ENCODE data around the gene MRPL57.
"Not testable (repeated sequence)": the region's sequence is repeated elsewhere in the genome, so short reads cannot be mapped to it uniquely, and the experiment has no call there.

Gene MRPL57

DNA sequence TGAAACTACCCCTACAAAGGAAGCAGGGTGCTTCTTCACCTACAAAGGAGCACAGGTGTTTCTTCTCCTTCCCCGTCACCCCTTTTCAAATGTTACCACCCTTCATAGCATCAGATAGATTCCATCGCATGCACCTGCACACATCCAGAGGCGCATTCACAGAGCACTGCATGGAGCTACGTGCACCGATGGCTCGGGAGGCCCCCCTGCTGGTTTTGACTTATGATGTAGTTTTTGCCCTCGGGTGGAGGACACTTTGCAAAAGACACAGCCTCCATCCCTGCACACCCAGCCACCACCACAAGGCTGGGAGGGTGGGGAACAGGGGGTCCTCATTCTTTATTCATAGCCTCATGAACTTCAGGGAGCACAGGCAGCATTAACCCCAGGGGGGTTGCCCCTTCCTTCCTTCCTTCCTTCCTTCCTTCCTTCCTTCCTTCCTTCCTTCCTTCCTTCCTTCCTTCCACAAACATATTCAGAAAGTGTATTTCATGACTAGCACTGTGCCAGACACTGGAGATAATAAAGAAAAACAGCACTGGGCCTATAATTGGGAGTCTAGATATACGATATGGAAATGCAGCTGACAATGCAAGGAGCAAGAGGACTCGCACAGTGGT is 21.3 kb downstream of the MRPL57 start:
- DNase-seq: not testable (repeated sequence)

DNA sequence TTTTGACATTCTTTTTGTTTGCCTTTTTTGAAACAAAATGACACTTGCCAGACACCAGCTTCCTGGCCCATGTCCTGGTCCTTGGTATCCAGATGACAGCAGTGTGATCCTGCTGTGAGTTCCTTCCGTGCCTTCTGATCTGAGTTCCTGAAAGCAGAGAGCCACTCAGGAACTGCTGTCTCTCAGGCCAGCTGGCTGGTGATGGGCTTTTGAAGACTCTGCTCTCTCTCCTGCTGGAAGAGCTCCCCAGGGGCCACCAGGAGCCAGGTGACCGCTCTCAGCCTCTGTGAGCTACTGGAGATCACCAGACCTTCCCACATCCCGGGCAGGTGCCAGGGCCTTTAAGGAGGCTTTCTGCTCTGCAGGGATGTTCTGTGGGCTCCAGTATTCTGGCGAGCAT is 21.9 kb downstream of the MRPL57 start:
- DNase-seq: not testable (repeated sequence)

DNA sequence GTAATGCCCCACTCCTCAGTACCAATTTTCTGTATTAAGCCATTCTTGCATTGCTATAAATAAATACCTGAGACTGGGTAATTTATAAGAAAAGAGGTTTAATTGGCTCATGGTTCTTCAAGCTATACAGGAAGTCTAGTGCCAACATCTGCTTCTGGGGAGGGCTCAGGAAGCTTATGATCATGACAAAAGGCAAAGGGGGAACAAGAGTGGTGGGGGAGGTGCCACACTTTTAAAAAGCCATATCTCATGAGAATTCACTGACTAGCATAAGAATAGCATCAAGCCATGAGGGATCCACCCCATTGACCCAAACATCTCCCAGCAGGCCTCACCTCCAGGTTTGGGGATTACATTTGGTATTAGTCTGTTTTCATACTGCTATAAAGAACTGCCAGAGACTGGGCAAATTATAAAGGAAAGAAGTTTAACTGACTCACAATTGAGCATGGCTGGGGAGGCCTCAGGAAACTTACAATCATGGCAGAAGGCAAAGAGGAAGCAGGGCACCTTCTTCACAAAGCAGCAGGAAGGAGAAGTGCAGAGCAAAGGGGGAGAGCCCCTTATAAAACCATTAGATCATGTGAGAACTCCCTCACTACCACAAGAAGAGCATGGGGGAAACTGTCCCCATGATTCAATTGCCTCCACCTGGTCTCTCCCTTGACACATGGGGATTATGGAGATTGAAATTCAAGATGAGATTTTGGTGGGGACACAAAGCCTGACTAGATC is 25.2 kb downstream of the MRPL57 start:
- not testable (repeated sequence) for DNase-seq

GRCh38 chr13:21202767-21203531 is 26.5 kb downstream of the MRPL57 start:
- no peak for DNase-seq

DNA sequence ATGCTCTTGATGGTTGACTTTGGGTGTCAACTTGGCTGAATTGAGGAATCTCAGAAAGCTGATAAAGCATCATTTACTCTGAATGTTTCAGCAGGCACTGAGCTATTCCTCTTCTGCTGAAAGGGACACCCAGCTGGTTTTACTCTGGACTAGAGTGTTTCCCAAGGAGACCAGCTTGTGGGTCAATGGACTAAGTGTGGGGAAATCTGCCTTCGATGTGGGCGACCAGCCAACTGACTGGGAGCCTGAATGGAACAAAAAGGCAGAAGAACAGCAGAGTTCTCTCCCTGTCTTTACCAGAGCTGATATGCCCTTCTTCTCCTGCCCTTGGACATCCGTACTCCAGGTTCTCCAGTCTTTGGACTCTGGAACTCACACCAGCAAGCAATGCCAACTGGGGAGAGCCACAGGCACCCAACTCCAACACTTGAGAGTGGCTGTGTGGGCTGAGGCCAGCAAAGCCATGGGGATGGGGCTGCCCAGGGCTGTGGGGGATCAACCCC is 32.2 kb downstream of the MRPL57 start:
- no peak for DNase-seq

- DNase-seq: no peak
These were observed 35.8 kb downstream of the MRPL57 start for GRCh38 chr13:21212138-21212775.

GRCh38 chr13:21215419-21215818 is 39.0 kb downstream of the MRPL57 start:
- DNase-seq: not testable (repeated sequence)

DNA sequence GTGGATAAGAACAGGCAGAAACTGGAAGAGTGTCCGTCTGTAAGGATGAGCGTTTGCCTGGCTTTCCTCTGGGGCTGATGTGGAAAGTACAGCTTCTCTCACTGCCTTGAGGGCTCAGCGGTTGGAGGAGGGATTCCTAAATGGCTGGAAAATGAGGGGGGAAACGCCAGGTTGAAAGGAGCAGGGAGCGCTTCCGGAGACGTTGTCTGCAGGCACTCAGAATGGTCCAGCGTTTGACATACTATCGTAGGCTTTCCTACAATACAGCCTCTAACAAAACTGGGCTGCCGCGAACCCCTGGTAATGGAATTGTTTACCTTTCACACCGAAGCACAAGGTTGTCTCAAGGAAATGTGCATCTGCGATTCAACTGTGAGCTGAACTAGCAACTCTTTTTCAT is 39.9 kb downstream of the MRPL57 start:
- DNase-seq: no peak

DNA sequence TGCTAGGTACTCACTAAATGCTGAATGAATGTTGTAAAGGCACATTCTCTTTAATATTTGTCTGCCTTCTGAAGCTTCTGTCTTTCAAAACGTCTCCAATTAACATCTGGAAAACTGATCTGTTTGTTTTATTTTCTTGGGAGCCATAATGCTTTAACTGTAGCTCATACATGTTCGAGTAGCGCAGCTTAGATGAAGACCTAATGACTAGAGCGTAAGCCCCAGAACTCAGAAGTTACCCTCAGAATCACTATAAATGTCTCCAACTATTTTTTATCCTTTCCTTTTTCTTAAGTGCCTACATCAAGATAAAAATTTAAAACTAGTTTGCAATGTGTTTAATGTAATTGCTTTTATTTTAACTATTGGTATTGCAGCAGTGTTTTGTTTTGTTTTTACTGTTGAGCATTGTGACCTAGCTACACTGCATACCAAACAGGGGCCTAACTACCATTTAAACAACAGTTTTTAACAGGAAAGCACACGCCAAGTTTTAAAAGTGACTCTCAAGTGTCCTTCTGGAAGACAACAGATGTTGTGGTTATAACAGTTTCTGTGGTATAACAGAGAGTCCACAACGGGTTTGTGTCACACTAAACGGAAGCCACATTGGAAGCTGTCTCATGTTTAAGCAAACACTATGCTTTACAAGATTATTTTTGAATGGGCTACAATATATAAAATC is 42.0 kb downstream of the MRPL57 start:
- no peak for DNase-seq

- no peak for DNase-seq
These were observed 42.6 kb downstream of the MRPL57 start for GRCh38 chr13:21219036-21219381.

DNA sequence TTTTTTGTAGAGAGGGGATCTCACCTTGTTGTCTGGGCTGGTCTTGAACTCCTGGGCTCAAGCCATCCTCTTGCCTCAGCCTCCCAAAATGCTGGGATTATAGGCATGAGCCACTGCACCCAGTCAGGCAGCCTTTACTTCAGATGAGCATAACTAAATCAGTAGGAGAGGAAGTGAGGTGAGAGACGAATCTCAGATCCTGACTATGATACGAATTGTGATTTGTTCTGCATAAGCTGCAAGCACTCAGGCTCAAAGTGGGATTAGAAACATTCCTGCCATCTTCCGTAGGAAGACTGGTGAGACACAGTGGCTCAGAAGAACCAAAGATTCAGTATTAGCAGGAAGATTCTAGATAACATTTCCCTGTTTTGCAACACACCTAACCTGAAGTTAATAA is 43.3 kb downstream of the MRPL57 start:
- DNase-seq: not testable (repeated sequence)

- no peak for DNase-seq
These were observed 44.8 kb downstream of the MRPL57 start for GRCh38 chr13:21221268-21221667.

- no peak for DNase-seq
These were observed 48.6 kb downstream of the MRPL57 start for GRCh38 chr13:21225082-21225481.

DNA sequence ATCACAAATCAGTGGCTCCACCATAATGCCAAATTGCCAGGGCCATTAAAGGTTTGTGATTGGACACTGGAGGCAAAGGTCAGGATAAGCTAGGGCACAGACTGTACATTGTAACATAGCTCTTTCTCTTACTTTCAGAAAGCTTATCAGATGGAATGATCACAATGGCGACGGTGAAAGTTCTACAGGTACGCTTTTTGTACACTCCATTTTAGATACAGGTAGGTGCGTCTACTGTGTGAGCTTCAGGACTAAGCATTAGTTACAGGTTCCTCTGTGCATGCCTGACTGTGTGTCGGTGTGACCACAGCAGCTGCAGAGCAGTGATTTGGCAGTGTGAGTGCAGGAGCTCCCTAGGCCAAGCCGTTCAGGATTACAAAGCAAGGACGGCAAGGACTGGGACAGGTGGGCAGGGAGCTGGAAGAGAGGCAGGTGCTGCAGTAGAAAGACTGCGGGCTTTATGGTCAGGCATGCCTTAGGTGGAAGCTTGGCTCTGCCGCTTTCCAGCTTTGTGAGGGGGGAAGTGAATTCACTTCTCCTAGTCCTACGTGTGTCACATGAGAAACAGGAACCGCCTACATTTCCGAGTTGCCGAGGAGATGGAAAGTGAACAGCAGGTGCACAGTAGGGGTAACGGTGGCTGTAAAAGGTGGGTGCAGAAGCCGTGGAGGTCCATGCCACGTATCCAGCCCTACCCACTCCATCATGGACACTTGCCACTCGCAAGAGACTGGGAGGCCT is 49.6 kb downstream of the MRPL57 start:
- no peak for DNase-seq

- DNase-seq: no peak
These were observed 51.5 kb downstream of the MRPL57 start for GRCh38 chr13:21227917-21228316.
